Hepatocyte (in vitro differentiated cells): ENCODE measurements around the gene CBY1. TPM values are rescaled to one million over a fixed set of nuclear protein-coding genes. Genes with fewer than 3 reads are reported as not detected.
A peak's percentile ranks its signal among the peaks of the same experiment; 100 is the strongest.

ENCODE experiments used
- DNase-seq: peaks from one replicate; pipeline ENCODE4 v3.0.0-alpha.2; 2016; ENCODE audit warnings: low spot score
- H2AFZ ChIP-seq: fragments of 200-600 bp; sonication (generic); 2 replicates; pipeline ENCODE4 v1.6.0; 2016; ENCODE audit warnings: antibody characterized with exemption, mild to moderate bottlenecking
- H3K27ac ChIP-seq: fragments of 200-600 bp; sonication (generic); 2 replicates; pipeline ENCODE4 v1.5.1; 2016; ENCODE audit warnings: mild to moderate bottlenecking
- H3K27me3 ChIP-seq: fragments of 200-600 bp; sonication (generic); 2 replicates; pipeline ENCODE4 v1.6.1; 2016
- H3K36me3 ChIP-seq: fragments of 200-600 bp; sonication (generic); replicated peaks from 2 replicates; pipeline ENCODE4 v1.5.1; 2016; ENCODE audit warnings: low read depth; ENCODE audit not compliant: insufficient read depth
- H3K4me1 ChIP-seq: fragments of 200-600 bp; sonication (generic); 2 replicates; pipeline ENCODE4 v1.5.1; 2016; ENCODE audit warnings: mild to moderate bottlenecking, moderate library complexity; ENCODE audit not compliant: insufficient read depth
- H3K4me2 ChIP-seq: fragments of 200-600 bp; sonication (generic); 2 replicates; pipeline ENCODE4 v1.6.0; 2016
- H3K4me3 ChIP-seq: fragments of 200-600 bp; sonication (generic); 2 replicates; pipeline ENCODE4 v1.5.1; 2016; ENCODE audit warnings: mild to moderate bottlenecking
- H3K79me2 ChIP-seq: fragments of 200-600 bp; sonication (generic); 2 replicates; pipeline ENCODE4 v1.6.0; 2017; ENCODE audit warnings: mild to moderate bottlenecking
- H3K9me2 ChIP-seq: fragments of 200-600 bp; sonication (generic); replicated peaks from 2 replicates; pipeline ENCODE4 v1.6.0; 2017; ENCODE audit warnings: mild to moderate bottlenecking; ENCODE audit not compliant: insufficient read depth
- H3K9me3 ChIP-seq: fragments of 200-600 bp; sonication (generic); 2 replicates; pipeline ENCODE4 v1.5.1; 2016; ENCODE audit warnings: low read depth, mild to moderate bottlenecking
- H4K20me1 ChIP-seq: fragments of 200-600 bp; sonication (generic); 2 replicates; pipeline ENCODE4 v1.6.0; 2016; ENCODE audit warnings: mild to moderate bottlenecking; ENCODE audit not compliant: insufficient read depth, poor library complexity, severe bottlenecking
- CTCF ChIP-seq: fragments of 200-600 bp; sonication (generic); IDR thresholded peaks from 2 replicates; pipeline ENCODE4 v1.5.1; 2016; ENCODE audit warnings: antibody characterized with exemption, mild to moderate bottlenecking; ENCODE audit not compliant: poor library complexity
- EZH2 ChIP-seq: fragments of 200-600 bp; sonication (generic); IDR thresholded peaks from 2 replicates; pipeline ENCODE4 v1.6.1; 2016; ENCODE audit warnings: antibody characterized with exemption, mild to moderate bottlenecking, borderline replicate concordance
- EZH2phosphoT487 ChIP-seq: fragments of 200-600 bp; sonication (generic); IDR thresholded peaks from one replicate; pipeline ENCODE4 v1.6.1; 2018; ENCODE audit warnings: antibody characterized with exemption, mild to moderate bottlenecking, low read depth, moderate library complexity; ENCODE audit not compliant: unreplicated experiment, severe bottlenecking
- WGBS: methylation state at CpG from one replicate; pipeline ENCODE4 v1.1.6; 2016; ENCODE audit warnings: low lambda C conversion rate; ENCODE audit errors: missing lambda C conversion rate; 5-methylcytosine and 5-hydroxymethylcytosine counted together
- polyA plus RNA-seq: library from polyadenylated mRNA; unstranded; fragments of >200 nt; fragmentation: Nextera tagmentation; extraction: Ambion mirVana; gene quantifications from 2 replicates; pipeline ENCODE4 v1.2.1, GENCODE V29; 2016
- total RNA-seq: library from RNA; depleted of rRNA; stranded (reverse); fragments of >200 nt; gene quantifications from 2 replicates; pipeline ENCODE4 v1.2.3, GENCODE V29; 2014

CBY1 gene
- total and polyA plus RNA-seq, 2 experiments from 2014 or later, result 19.7 to 35.8 TPM

DNA sequence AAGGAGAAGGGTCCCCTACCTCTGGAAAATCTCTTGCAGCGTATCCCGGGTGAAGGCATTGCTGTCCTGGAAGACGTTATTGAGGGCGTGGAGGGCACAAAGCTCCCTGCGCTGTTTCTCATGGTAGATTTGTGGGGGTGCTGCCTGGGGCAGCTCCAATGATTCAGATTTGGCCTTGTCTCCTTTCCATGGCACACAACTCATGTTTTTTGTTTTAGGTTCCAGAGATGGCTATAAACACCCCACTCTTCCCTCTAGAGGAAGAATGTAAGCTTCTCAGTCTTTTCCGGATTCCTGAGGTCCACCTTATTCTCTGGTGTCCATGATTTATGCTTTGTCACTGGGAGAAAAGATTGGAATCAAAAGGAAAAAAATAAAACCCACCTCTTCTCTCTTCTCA, 43.3 kb downstream of the CBY1 start:
- Histone ChIP-seq H4K20me1 (peaks cover 9% of the 10 kb centered on the region), H3K9me3 (no peaks in the 10 kb centered on the region), H3K4me2 (peak overlapping the region; percentile 88), H3K27ac (peak overlapping the region; percentile 100), H3K79me2 (peaks cover 54% of the 10 kb centered on the region), H3K4me1 (peaks cover 34% of the 10 kb centered on the region), H3K4me3 (peak overlapping the region; percentile 90), H2AFZ (peak overlapping the region; percentile 23), H3K9me2 (no peaks in the 10 kb centered on the region), H3K27me3 (no peaks in the 10 kb centered on the region), H3K36me3 (no peaks in the 10 kb centered on the region)
- 8% methylated on average over 6 of the region's 6 CpGs for WGBS
- TF ChIP-seq EZH2phosphoT487 (no peak), EZH2 (no peak), CTCF (no peak)
- peak; percentile 29 for DNase-seq

DNA sequence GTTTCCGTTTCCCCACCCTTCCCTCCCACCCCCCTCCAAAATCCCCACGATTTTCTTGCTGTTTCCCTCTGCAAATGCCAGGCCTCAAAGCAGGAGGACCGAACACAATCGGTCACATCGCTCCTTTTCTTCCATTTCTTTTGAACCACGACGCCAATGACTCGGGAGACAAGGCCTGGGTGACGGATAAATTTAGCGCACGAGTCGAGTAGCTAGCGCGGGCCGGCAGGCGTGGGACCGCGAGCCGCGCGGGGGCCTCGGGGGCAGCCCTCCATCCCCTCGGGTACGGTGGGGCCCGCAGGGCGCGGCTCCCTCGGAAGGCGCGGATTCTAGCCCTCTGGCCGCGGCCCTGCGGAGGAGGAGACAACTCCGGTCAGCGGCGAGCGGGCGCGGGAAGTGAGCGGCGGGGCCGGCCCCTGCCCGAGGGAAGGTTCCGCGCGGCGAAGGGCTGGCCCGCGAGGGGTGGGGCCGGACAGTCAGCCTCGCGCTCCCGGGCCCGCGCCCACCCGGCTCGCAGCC, 43.9 kb downstream of the CBY1 start:
- Histone ChIP-seq H3K27ac (peak overlapping the region; percentile 100), H2AFZ (peak overlapping the region; percentile 23), H3K36me3 (no peaks in the 10 kb centered on the region), H4K20me1 (peaks cover 9% of the 10 kb centered on the region), H3K9me2 (no peaks in the 10 kb centered on the region), H3K27me3 (no peaks in the 10 kb centered on the region), H3K4me1 (peaks cover 37% of the 10 kb centered on the region), H3K4me2 (peak overlapping the region; percentile 88), H3K9me3 (no peaks in the 10 kb centered on the region), H3K4me3 (peak overlapping the region; percentile 90), H3K79me2 (peaks cover 50% of the 10 kb centered on the region)
- 0% methylated on average over 25 of the region's 57 CpGs for WGBS
- no peak for DNase-seq
- TF ChIP-seq EZH2 (no peak), CTCF (no peak), EZH2phosphoT487 (no peak)

DNA sequence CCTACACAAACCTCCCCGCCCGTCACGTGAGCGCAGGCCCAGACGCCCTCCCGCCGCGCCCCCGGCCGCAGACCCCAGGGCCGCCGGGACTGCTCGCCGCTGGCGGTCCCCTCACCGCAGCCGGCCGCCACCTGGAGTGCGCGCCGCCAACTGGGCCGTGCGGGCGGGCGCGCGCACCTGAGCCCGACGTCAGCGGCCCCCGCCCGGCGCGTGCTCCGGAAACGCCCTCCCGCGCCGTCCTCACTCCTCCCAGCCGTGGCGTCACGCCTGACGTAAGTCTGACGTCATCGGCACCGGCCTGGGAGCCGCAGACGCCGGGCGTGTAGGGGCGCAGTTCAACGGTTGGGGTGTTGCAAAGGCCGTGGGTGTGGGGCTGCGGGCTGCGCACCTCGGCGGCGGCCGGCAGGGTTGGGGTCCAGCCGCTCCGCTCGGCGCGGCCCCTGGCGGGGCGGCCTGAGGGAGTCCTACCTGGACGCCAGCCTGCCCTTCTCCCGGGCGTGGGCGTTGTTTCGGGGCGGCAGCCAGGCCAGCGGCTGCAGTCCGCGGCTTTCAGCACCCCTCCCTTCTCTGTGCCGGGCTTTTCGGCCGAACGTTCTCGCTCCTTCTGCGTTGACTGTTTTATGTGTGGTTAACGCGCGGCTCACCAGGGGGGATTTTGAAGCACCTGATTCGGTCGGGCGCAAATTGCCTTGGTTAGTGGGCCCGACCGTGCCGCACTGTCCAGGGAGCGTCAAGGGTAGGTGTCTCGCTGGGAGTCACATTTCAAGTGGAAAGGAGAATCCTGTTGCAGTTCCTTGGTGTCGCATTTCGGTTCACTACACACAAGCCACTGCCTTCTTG, 44.6 kb downstream of the CBY1 start, which contains the start of gene JOSD1:
JOSD1 (minus strand) TSS at position 155 of the 840 bp plus-strand sequence. CDS start 956 bp downstream, outside the sequence.
- Histone ChIP-seq H3K4me3 (peak within 1 kb of the TSS; percentile 90), H2AFZ (peak within 1 kb of the TSS; percentile 54), H3K79me2 (peaks cover 43% of the 10 kb centered on the region), H3K27ac (peak within 1 kb of the TSS; percentile 100), H4K20me1 (peaks cover 9% of the 10 kb centered on the region), H3K9me3 (no peaks in the 10 kb centered on the region), H3K4me2 (peak within 1 kb of the TSS; percentile 88), H3K9me2 (no peaks in the 10 kb centered on the region), H3K36me3 (no peaks in the 10 kb centered on the region), H3K4me1 (peaks cover 32% of the 10 kb centered on the region), H3K27me3 (no peaks in the 10 kb centered on the region)
- WGBS, result under 1% methylated on average over 90 of the region's 94 CpGs
- DNase-seq, result peak; percentile 98
- peak; percentile 2 for TF ChIP-seq CTCF
- TF ChIP-seq EZH2, result no peak
